WTC11 (cell line): Measurements from ENCODE around the gene DDX4.

Source experiments
- ELF4 ChIP-seq: sonication (generic); formaldehyde crosslinking; IDR thresholded peaks from 2 replicates; pipeline ENCODE4 v1.8.1; 2022; ENCODE audit warnings: low read depth, mild to moderate bottlenecking, moderate library complexity, missing genetic modification reagents
- ESRRA ChIP-seq: sonication (generic); formaldehyde crosslinking; IDR thresholded peaks from 2 replicates; pipeline ENCODE4 v1.8.1; 2022; ENCODE audit warnings: mild to moderate bottlenecking, missing genetic modification reagents, borderline replicate concordance
- IRF2 ChIP-seq: sonication (generic); formaldehyde crosslinking; IDR thresholded peaks from 2 replicates; pipeline ENCODE4 v1.8.0; 2022; ENCODE audit warnings: low read depth, missing genetic modification reagents, borderline replicate concordance
- NFYB ChIP-seq: sonication (generic); formaldehyde crosslinking; conservative IDR thresholded peaks from 2 replicates; pipeline ENCODE4 v1.8.0; 2022; ENCODE audit warnings: low read depth, missing genetic modification reagents
- NR1H2 ChIP-seq: sonication (generic); formaldehyde crosslinking; IDR thresholded peaks from 2 replicates; pipeline ENCODE4 v1.9.0; 2021; ENCODE audit warnings: mild to moderate bottlenecking, moderate library complexity, missing genetic modification reagents
- TF ChIP-seq, protein P1 (sequence below): fragments of 200-600 bp; IDR thresholded peaks from 2 replicates; pipeline ENCODE4 v1.8.0; 2022; ENCODE audit warnings: antibody characterized with exemption
- TF ChIP-seq, protein P2 (sequence below): sonication (generic); formaldehyde crosslinking; IDR thresholded peaks from 2 replicates; pipeline ENCODE4 v1.8.0; 2023; ENCODE audit warnings: missing genetic modification reagents
- TF ChIP-seq, protein P3 (sequence below): fragments of 250-450 bp; sonication (Bioruptor Pico); IDR thresholded peaks from 2 replicates; pipeline ENCODE4 v2.1.2; 2022; ENCODE audit warnings: mild to moderate bottlenecking, moderate library complexity
- TF ChIP-seq, protein P4 (sequence below): sonication (generic); formaldehyde crosslinking; IDR thresholded peaks from 2 replicates; pipeline ENCODE4 v1.8.0; 2022; ENCODE audit warnings: missing genetic modification reagents
- TF ChIP-seq, protein P5 (sequence below): sonication (generic); formaldehyde crosslinking; IDR thresholded peaks from 2 replicates; pipeline ENCODE4 v1.8.0; 2022; ENCODE audit warnings: mild to moderate bottlenecking, missing genetic modification reagents

DNA sequence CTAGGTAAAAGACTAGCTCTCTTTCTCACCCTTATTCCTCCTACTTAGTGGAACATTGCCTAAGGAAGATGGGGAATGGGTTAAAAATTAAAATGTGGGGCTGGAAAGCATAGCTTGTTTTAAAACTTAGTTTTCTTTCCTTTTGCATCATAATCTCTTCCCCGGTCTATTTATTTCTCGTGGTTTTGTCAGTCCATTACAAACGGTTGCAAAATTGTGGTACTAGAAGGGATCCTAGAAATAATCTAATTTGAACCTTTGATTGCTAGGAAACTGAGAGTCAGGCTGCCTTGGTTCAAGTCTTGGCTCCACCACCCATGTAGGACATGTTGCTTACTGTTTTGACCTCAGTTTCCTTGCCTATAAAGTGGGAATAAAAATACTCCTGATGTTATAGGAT lies 114.6 kb downstream of the DDX4 start:
- TF ChIP-seq ESRRA (CRISPR knock-in tag), result no peak
- TF ChIP-seq NFYB (CRISPR knock-in tag), result no peak
- TF ChIP-seq, protein P1, sequence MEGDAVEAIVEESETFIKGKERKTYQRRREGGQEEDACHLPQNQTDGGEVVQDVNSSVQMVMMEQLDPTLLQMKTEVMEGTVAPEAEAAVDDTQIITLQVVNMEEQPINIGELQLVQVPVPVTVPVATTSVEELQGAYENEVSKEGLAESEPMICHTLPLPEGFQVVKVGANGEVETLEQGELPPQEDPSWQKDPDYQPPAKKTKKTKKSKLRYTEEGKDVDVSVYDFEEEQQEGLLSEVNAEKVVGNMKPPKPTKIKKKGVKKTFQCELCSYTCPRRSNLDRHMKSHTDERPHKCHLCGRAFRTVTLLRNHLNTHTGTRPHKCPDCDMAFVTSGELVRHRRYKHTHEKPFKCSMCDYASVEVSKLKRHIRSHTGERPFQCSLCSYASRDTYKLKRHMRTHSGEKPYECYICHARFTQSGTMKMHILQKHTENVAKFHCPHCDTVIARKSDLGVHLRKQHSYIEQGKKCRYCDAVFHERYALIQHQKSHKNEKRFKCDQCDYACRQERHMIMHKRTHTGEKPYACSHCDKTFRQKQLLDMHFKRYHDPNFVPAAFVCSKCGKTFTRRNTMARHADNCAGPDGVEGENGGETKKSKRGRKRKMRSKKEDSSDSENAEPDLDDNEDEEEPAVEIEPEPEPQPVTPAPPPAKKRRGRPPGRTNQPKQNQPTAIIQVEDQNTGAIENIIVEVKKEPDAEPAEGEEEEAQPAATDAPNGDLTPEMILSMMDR, result no peak
- TF ChIP-seq NR1H2 (CRISPR knock-in tag), result no peak
- no peak for TF ChIP-seq ELF4
- TF ChIP-seq, protein P2, sequence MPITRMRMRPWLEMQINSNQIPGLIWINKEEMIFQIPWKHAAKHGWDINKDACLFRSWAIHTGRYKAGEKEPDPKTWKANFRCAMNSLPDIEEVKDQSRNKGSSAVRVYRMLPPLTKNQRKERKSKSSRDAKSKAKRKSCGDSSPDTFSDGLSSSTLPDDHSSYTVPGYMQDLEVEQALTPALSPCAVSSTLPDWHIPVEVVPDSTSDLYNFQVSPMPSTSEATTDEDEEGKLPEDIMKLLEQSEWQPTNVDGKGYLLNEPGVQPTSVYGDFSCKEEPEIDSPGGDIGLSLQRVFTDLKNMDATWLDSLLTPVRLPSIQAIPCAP (CRISPR knock-in tag), result no peak
- TF ChIP-seq, protein P3, sequence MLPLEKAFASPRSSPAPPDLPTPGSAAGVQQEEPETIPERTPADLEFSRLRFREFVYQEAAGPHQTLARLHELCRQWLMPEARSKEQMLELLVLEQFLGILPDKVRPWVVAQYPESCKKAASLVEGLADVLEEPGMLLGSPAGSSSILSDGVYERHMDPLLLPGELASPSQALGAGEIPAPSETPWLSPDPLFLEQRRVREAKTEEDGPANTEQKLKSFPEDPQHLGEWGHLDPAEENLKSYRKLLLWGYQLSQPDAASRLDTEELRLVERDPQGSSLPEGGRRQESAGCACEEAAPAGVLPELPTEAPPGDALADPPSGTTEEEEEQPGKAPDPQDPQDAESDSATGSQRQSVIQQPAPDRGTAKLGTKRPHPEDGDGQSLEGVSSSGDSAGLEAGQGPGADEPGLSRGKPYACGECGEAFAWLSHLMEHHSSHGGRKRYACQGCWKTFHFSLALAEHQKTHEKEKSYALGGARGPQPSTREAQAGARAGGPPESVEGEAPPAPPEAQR (CRISPR knock-in tag), result no peak
- TF ChIP-seq IRF2 (CRISPR knock-in tag), result no peak
- TF ChIP-seq, protein P4, sequence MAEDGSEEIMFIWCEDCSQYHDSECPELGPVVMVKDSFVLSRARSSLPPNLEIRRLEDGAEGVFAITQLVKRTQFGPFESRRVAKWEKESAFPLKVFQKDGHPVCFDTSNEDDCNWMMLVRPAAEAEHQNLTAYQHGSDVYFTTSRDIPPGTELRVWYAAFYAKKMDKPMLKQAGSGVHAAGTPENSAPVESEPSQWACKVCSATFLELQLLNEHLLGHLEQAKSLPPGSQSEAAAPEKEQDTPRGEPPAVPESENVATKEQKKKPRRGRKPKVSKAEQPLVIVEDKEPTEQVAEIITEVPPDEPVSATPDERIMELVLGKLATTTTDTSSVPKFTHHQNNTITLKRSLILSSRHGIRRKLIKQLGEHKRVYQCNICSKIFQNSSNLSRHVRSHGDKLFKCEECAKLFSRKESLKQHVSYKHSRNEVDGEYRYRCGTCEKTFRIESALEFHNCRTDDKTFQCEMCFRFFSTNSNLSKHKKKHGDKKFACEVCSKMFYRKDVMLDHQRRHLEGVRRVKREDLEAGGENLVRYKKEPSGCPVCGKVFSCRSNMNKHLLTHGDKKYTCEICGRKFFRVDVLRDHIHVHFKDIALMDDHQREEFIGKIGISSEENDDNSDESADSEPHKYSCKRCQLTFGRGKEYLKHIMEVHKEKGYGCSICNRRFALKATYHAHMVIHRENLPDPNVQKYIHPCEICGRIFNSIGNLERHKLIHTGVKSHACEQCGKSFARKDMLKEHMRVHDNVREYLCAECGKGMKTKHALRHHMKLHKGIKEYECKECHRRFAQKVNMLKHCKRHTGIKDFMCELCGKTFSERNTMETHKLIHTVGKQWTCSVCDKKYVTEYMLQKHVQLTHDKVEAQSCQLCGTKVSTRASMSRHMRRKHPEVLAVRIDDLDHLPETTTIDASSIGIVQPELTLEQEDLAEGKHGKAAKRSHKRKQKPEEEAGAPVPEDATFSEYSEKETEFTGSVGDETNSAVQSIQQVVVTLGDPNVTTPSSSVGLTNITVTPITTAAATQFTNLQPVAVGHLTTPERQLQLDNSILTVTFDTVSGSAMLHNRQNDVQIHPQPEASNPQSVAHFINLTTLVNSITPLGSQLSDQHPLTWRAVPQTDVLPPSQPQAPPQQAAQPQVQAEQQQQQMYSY (CRISPR knock-in tag), result no peak
- TF ChIP-seq, protein P5, sequence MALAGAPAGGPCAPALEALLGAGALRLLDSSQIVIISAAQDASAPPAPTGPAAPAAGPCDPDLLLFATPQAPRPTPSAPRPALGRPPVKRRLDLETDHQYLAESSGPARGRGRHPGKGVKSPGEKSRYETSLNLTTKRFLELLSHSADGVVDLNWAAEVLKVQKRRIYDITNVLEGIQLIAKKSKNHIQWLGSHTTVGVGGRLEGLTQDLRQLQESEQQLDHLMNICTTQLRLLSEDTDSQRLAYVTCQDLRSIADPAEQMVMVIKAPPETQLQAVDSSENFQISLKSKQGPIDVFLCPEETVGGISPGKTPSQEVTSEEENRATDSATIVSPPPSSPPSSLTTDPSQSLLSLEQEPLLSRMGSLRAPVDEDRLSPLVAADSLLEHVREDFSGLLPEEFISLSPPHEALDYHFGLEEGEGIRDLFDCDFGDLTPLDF, result no peak
